Spleen (tissue), 11 donors: ENCODE data around the gene FSTL1. TPM values are rescaled to one million over a fixed set of nuclear protein-coding genes. Genes with fewer than 3 reads are reported as not detected.

ENCODE experiments used
- DNase-seq: peaks from one replicate; pipeline ENCODE4 v3.0.0-alpha.2; 2020
- H3K27ac ChIP-seq, 8 donors: fragments of 200-600 bp; sonication (generic) in 7 of 8; 1 replicate in 4 of 8; 2 replicates in 4 of 8; pipeline versions ENCODE4 v1.5.0 to v1.8.0; 2016 to 2021; ENCODE audit warnings: inconsistent platforms in 4 of 8, mild to moderate bottlenecking in 4 of 8, moderate library complexity in 1 of 8
- H3K27me3 ChIP-seq, 7 donors: fragments of 200-600 bp; sonication (generic) in 6 of 7; replicated peaks in 1 of 7; 1 replicate in 4 of 7; 2 replicates in 3 of 7; pipeline versions ENCODE4 v1.5.0 to v1.8.0; 2016 to 2021; ENCODE audit warnings: inconsistent platforms in 3 of 7, mild to moderate bottlenecking in 1 of 7
- H3K36me3 ChIP-seq, 6 donors: fragments of 200-600 bp; sonication (generic) in 5 of 6; 1 replicate in 4 of 6; 2 replicates in 2 of 6; pipeline versions ENCODE4 v1.5.0 to v1.8.0; 2016 to 2021; ENCODE audit warnings: inconsistent platforms in 2 of 6
- H3K4me1 ChIP-seq, 6 donors: fragments of 200-600 bp; sonication (generic) in 5 of 6; 1 replicate in 3 of 6; 2 replicates in 3 of 6; pipeline versions ENCODE4 v1.5.0 to v1.8.0; 2016 to 2021; ENCODE audit warnings: inconsistent platforms in 3 of 6
- H3K4me3 ChIP-seq, 8 donors: fragments of 200-600 bp; sonication (generic) in 7 of 8; 1 replicate in 4 of 8; 2 replicates in 4 of 8; pipeline versions ENCODE4 v1.5.0 to v1.8.0; 2016 to 2021; ENCODE audit warnings: inconsistent platforms in 4 of 8, mild to moderate bottlenecking in 4 of 8, moderate library complexity in 2 of 8
- H3K9me3 ChIP-seq, 8 donors: fragments of 200-600 bp; sonication (generic) in 7 of 8; 1 replicate in 4 of 8; 2 replicates in 4 of 8; pipeline versions ENCODE4 v1.5.0 to v1.8.0; 2016 to 2021; ENCODE audit warnings: inconsistent platforms in 4 of 8
- CTCF ChIP-seq, 11 experiments: fragments of 200-600 bp in 7 of 11; fragments of 450-650 bp in 4 of 11; sonication (generic) in 4 of 11; IDR thresholded peaks in 8 of 11; conservative IDR thresholded peaks in 3 of 11; 1 replicate in 7 of 11; 2 replicates in 4 of 11; pipeline versions ENCODE4 v1.4.0 to v1.8.0; 2016 to 2021; ENCODE audit warnings: antibody characterized with exemption in 11 of 11, inconsistent platforms in 4 of 11, mild to moderate bottlenecking in 1 of 11
- POLR2A ChIP-seq, 3 donors: fragments of 450-650 bp; IDR thresholded peaks; one replicate each; pipeline ENCODE4 v1.5.1; 2017; ENCODE audit warnings: antibody characterized with exemption in 3 of 3, mild to moderate bottlenecking in 1 of 3
- POLR2AphosphoS5 ChIP-seq, 3 donors: sonication (generic); formaldehyde crosslinking; IDR thresholded peaks; one replicate each; pipeline ENCODE4 v1.5.1; 2017; ENCODE audit warnings: antibody characterized with exemption in 3 of 3
- WGBS, 5 donors: extraction: QIAGEN DNeasy Blood & Tissue Kit in 3 of 5; methylation state at CpG; one replicate each; pipeline versions ENCODE4 v1.1.5 to v1.1.7; 2013 to 2018; 5-methylcytosine and 5-hydroxymethylcytosine counted together
- intact Hi-C: fragments of 100-400 bp; cut with DNase I; formaldehyde crosslinking; loops from one replicate; pipeline ENCODE4 v1.15.0; 2023; ENCODE audit warnings: low total_unique reads
- polyA plus RNA-seq, 3 donors: library from polyadenylated mRNA; stranded (reverse); fragments of 200-250 nt; gene quantifications; one replicate each; pipeline ENCODE4 v1.2.1, GENCODE V29; 2013
- total RNA-seq, 7 donors: library from RNA; depleted of rRNA in 3 of 7; stranded (reverse); fragments of >200 nt in 3 of 7; fragmentation: NEBNext Ultra II Directional in 4 of 7; extraction: Animal tissue kit (Norgen Biotek cat#: 25700) in 4 of 7; gene quantifications; one replicate each; pipeline versions ENCODE4 v1.1.0 to v1.2.1, GENCODE V29; 2016 to 2021
- donor health status: healthy with polysubstance abuse.
- donor health status: DM: no; HTN: no; CAD: no; lungs with moderate emphysema.
- donor health status: DM: no; HTN: no; CAD: no.
- donor health status: Bipolar disorder and iron deficiency.
- donor health status: healthy.
- donor health status: DM: no; HTN: no; CAD: no.
- donor health status: DM: yes; HTN: yes; CAD: no.

The FSTL1 gene
- total and polyA plus RNA-seq, 10 donors, result 6.7 to 228 (median 99.3) TPM

- 76 to 85% (median 84%) methylated on average over 6 of the region's 6 CpGs for WGBS, 5 donors
- Histone ChIP-seq H3K27ac (peak overlapping the region in 7 of 8 donors; percentile 4 to 84 (median 79)), H3K36me3 (no peaks in the 10 kb centered on the region), H3K27me3 (peaks cover 0 to 50% (median 21%) of the 10 kb centered on the region in 7 donors), H3K4me3 (peak overlapping the region in 7 of 8 donors; percentile 53 to 78 (median 61)), H3K9me3 (peaks cover 0 to 11% (median 1%) of the 10 kb centered on the region in 8 donors), H3K4me1 (peaks cover 0 to 26% (median 15%) of the 10 kb centered on the region in 6 donors)
- DNase-seq, result no peak
- intact Hi-C loops, result no loop called here
- TF ChIP-seq POLR2AphosphoS5 (IDR thresholded peaks at IDR 0.05) (no peak), CTCF (IDR thresholded peaks at IDR 0.05 in 8 of 11, conservative IDR thresholded peaks at IDR 0.05 in 3 of 11) (no peak), POLR2A (IDR thresholded peaks at IDR 0.05) (no peak)
Observed at GRCh38 chr3:120449251-120449650, 1.5 kb downstream of the FSTL1 start.

GRCh38 chr3:120448756-120449155, 2.0 kb downstream of the FSTL1 start:
- H3K27me3 ChIP-seq, result peaks cover 0 to 50% (median 21%) of the 10 kb centered on the region in 7 donors
- TF ChIP-seq POLR2AphosphoS5 (IDR thresholded peaks at IDR 0.05), result no peak
- TF ChIP-seq CTCF (IDR thresholded peaks at IDR 0.05 in 8 of 11, conservative IDR thresholded peaks at IDR 0.05 in 3 of 11), result no peak
- TF ChIP-seq POLR2A (IDR thresholded peaks at IDR 0.05), result no peak
- H3K36me3 ChIP-seq, result no peaks in the 10 kb centered on the region
- 76 to 90% (median 86%) methylated on average over 2 of the region's 2 CpGs for WGBS, 5 donors
- peak overlapping the region in 3 of 8 donors; percentile 4 to 84 (median 77) for H3K27ac ChIP-seq
- peaks cover 0 to 26% (median 15%) of the 10 kb centered on the region in 6 donors for H3K4me1 ChIP-seq
- DNase-seq, result no peak
- H3K4me3 ChIP-seq, result peak overlapping the region in 5 of 8 donors; percentile 53 to 78 (median 61)
- H3K9me3 ChIP-seq, result peaks cover 0 to 6% (median 0%) of the 10 kb centered on the region in 8 donors
- intact Hi-C loops, result no loop called here

- Histone ChIP-seq H3K4me3 (peak overlapping the region in 1 of 8 donors; percentile 8), H3K27ac (no peak overlapping the region)
Observed at GRCh38 chr3:120446891-120447668, 3.7 kb downstream of the FSTL1 start.

More at GRCh38 chr3:120446891-120447668, 3.7 kb downstream of the FSTL1 start:
- TF ChIP-seq POLR2A (IDR thresholded peaks at IDR 0.05) (no peak), CTCF (IDR thresholded peaks at IDR 0.05 in 8 of 11, conservative IDR thresholded peaks at IDR 0.05 in 3 of 11) (no peak), POLR2AphosphoS5 (IDR thresholded peaks at IDR 0.05) (no peak)
- 58 to 100% (median 92%) methylated on average over 1 of the region's 1 CpG for WGBS, 5 donors
- DNase-seq, result no peak
- intact Hi-C loops, result no loop called here
- H3K36me3 ChIP-seq, result no peaks in the 10 kb centered on the region
- H3K9me3 ChIP-seq, result no peaks in the 10 kb centered on the region
- H3K4me1 ChIP-seq, result peaks cover 0 to 26% (median 15%) of the 10 kb centered on the region in 6 donors
- H3K27me3 ChIP-seq, result peaks cover 0 to 43% (median 21%) of the 10 kb centered on the region in 7 donors
